Mesendoderm (in vitro differentiated cells): ENCODE results near the gene ERCC2.

Experiments
- DNase-seq: peaks from one replicate; pipeline ENCODE4 v3.0.0; 2013
- H2AK5ac ChIP-seq: 2 replicates; pipeline ENCODE4 v1.6.1; 2013; ENCODE audit warnings: low read length, inconsistent platforms
- H2BK120ac ChIP-seq: 2 replicates; pipeline ENCODE4 v1.6.1; 2013; ENCODE audit warnings: low read depth, mild to moderate bottlenecking, low read length, moderate library complexity, mixed read lengths
- H2BK15ac ChIP-seq: replicated peaks from 2 replicates; pipeline ENCODE4 v1.6.1; 2013; ENCODE audit warnings: low read depth, mild to moderate bottlenecking, moderate library complexity
- H2BK5ac ChIP-seq: 2 replicates; pipeline ENCODE4 v1.6.1; 2013; ENCODE audit warnings: low read length, inconsistent platforms
- H3K18ac ChIP-seq: 2 replicates; pipeline ENCODE4 v1.6.1; 2013; ENCODE audit warnings: mild to moderate bottlenecking, low read length, mixed read lengths
- H3K23ac ChIP-seq: one replicate; pipeline ENCODE4 v1.6.1; 2013; ENCODE audit warnings: low read length
- H3K27ac ChIP-seq: 2 replicates; pipeline ENCODE4 v1.5.1; 2013; ENCODE audit warnings: low read depth, mild to moderate bottlenecking, inconsistent platforms, low read length, moderate library complexity
- H3K27me3 ChIP-seq: 2 replicates; pipeline ENCODE4 v1.6.1; 2013; ENCODE audit warnings: low read length, control low read depth, mild to moderate bottlenecking, inconsistent platforms; ENCODE audit not compliant: insufficient read depth, poor library complexity
- H3K36me3 ChIP-seq: 2 replicates; pipeline ENCODE4 v1.6.1; 2013; ENCODE audit warnings: low read length, inconsistent platforms; ENCODE audit not compliant: control insufficient read depth, insufficient read depth
- H3K4ac ChIP-seq: one replicate; pipeline ENCODE4 v1.6.1; 2013; ENCODE audit warnings: low read depth, mild to moderate bottlenecking, low read length, moderate library complexity
- H3K4me1 ChIP-seq: 2 replicates; pipeline ENCODE4 v1.6.1; 2013; ENCODE audit warnings: low read depth, low read length, inconsistent platforms; ENCODE audit not compliant: control insufficient read depth
- H3K4me2 ChIP-seq: 2 replicates; pipeline ENCODE4 v1.6.1; 2013; ENCODE audit warnings: low read length
- H3K4me3 ChIP-seq: 2 replicates; pipeline ENCODE4 v1.5.1; 2013; ENCODE audit warnings: mild to moderate bottlenecking, low read length
- H3K56ac ChIP-seq: one replicate; pipeline ENCODE4 v1.6.1; 2013; ENCODE audit warnings: low read length
- H3K79me1 ChIP-seq: 2 replicates; pipeline ENCODE4 v1.6.1; 2013; ENCODE audit warnings: low read length, inconsistent platforms
- H3K79me2 ChIP-seq: 2 replicates; pipeline ENCODE4 v1.6.1; 2013; ENCODE audit warnings: mild to moderate bottlenecking, low read length; ENCODE audit not compliant: control insufficient read depth, insufficient read depth
- H3K9ac ChIP-seq: 2 replicates; pipeline ENCODE4 v1.6.1; 2013; ENCODE audit warnings: low read length, inconsistent platforms
- H4K5ac ChIP-seq: one replicate; pipeline ENCODE4 v1.6.1; 2013; ENCODE audit warnings: low read length
- H4K8ac ChIP-seq: one replicate; pipeline ENCODE4 v1.6.1; 2013; ENCODE audit warnings: low read depth, mild to moderate bottlenecking, control low read depth, low read length, moderate library complexity
- WGBS: extraction: QIAGEN DNeasy Blood & Tissue Kit; methylation state at CpG from one replicate; pipeline ENCODE4 v1.1.7; 2013; ENCODE audit warnings: low lambda C conversion rate, missing lambda C conversion rate; ENCODE audit not compliant: insufficient coverage; ENCODE audit errors: extremely low coverage; 5-methylcytosine and 5-hydroxymethylcytosine counted together

ERCC2 gene

DNA sequence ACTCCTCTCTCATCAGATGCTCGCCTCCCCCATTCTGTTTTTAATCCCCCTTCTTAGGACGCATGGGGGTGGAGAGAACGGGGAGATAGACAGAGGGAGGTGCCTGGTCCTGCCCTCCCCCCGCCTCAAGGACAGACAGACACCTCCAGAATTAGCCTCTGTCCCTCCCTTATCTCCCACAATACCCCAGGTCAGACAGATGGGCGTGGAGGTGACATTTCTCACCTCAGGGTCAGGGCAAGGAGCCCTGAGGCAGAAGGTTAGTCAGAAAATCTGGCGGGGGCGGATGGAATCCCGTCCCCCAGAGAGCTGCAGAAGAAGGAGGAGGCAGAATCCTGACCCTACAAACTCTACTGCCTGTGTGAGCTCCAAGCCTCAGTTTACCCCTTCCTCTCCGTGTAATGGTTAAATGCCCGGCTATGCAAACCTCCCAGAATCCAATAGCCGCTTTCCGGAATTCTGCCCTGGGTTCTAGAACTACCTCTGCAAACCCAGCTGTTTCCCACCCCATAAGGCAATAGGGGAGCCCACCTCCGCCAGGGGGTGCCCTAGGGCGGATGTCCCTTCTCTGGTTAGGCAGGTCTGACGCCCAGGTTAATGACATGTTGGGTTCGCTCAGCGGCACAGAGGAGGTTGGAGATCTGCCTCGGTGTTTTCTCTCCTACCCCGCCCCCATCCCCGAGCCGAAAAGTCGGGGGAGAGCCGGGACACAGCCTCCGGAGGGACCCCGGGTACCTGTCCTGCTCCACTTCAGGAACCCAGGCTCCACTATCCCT lies 33.6 kb upstream of the ERCC2 start:
- peak; percentile 95 for DNase-seq
- H2BK5ac ChIP-seq, result peak overlapping the region; percentile 76
- peak overlapping the region; percentile 91 for H3K9ac ChIP-seq
- WGBS, result no CpG with 5 or more reads among the region's 25 CpGs
- H2AK5ac ChIP-seq, result no peak overlapping the region
- H3K27me3 ChIP-seq, result no peaks in the 10 kb centered on the region
- H3K4me1 ChIP-seq, result peaks cover 9% of the 10 kb centered on the region
- H3K23ac ChIP-seq, result peak overlapping the region; percentile 94
- no peak overlapping the region for H2BK120ac ChIP-seq
- H4K8ac ChIP-seq, result no peak overlapping the region
- no peaks in the 10 kb centered on the region for H3K36me3 ChIP-seq
- peak overlapping the region; percentile 85 for H3K4me2 ChIP-seq
- H3K18ac ChIP-seq, result peak overlapping the region; percentile 81
- H2BK15ac ChIP-seq, result no peak overlapping the region
- H3K79me1 ChIP-seq, result peaks cover 18% of the 10 kb centered on the region
- peak overlapping the region; percentile 71 for H3K4me3 ChIP-seq
- peak overlapping the region; percentile 89 for H3K56ac ChIP-seq
- H3K4ac ChIP-seq, result peak overlapping the region; percentile 61
- peak overlapping the region; percentile 69 for H3K27ac ChIP-seq
- peaks cover 9% of the 10 kb centered on the region for H3K79me2 ChIP-seq
- no peak overlapping the region for H4K5ac ChIP-seq

- no CpG with 5 or more reads among the region's 4 CpGs for WGBS
- Histone ChIP-seq H3K56ac (peak overlapping the region; percentile 83), H2BK15ac (peak overlapping the region; percentile 80), H2BK5ac (peak overlapping the region; percentile 29), H3K4me2 (peak overlapping the region; percentile 85), H3K4me1 (peaks cover 9% of the 10 kb centered on the region), H3K4me3 (no peak overlapping the region), H4K5ac (no peak overlapping the region), H3K27me3 (no peaks in the 10 kb centered on the region), H3K27ac (peak overlapping the region; percentile 69), H3K9ac (peak overlapping the region; percentile 53), H3K4ac (peak overlapping the region; percentile 63), H3K79me2 (peaks cover 9% of the 10 kb centered on the region), H3K23ac (peak overlapping the region; percentile 37), H3K18ac (peak overlapping the region; percentile 43), H3K79me1 (peaks cover 17% of the 10 kb centered on the region), H2AK5ac (no peak overlapping the region), H4K8ac (no peak overlapping the region), H2BK120ac (peak overlapping the region; percentile 29), H3K36me3 (no peaks in the 10 kb centered on the region)
- no peak for DNase-seq
Measured at GRCh38 chr19:45403272-45403671, 32.9 kb upstream of the ERCC2 start.

GRCh38 chr19:45402298-45403061 lies 32.1 kb upstream of the ERCC2 start:
- peak overlapping the region; percentile 6 for H3K4ac ChIP-seq
- no peak overlapping the region for H4K5ac ChIP-seq
- peak overlapping the region; percentile 65 for H3K18ac ChIP-seq
- peak; percentile 92 for DNase-seq
- H4K8ac ChIP-seq, result no peak overlapping the region
- H3K9ac ChIP-seq, result peak overlapping the region; percentile 8
- no CpG with 5 or more reads among the region's 40 CpGs for WGBS
- H3K56ac ChIP-seq, result peak overlapping the region; percentile 65
- H3K36me3 ChIP-seq, result no peaks in the 10 kb centered on the region
- peaks cover 8% of the 10 kb centered on the region for H3K79me2 ChIP-seq
- no peak overlapping the region for H2BK15ac ChIP-seq
- no peak overlapping the region for H3K4me2 ChIP-seq
- H3K79me1 ChIP-seq, result peaks cover 15% of the 10 kb centered on the region
- no peaks in the 10 kb centered on the region for H3K27me3 ChIP-seq
- peaks cover 9% of the 10 kb centered on the region for H3K4me1 ChIP-seq
- no peak overlapping the region for H2BK120ac ChIP-seq
- peak overlapping the region; percentile 68 for H2AK5ac ChIP-seq
- H2BK5ac ChIP-seq, result no peak overlapping the region
- peak overlapping the region; percentile 3 for H3K27ac ChIP-seq
- no peak overlapping the region for H3K4me3 ChIP-seq
- no peak overlapping the region for H3K23ac ChIP-seq

DNA sequence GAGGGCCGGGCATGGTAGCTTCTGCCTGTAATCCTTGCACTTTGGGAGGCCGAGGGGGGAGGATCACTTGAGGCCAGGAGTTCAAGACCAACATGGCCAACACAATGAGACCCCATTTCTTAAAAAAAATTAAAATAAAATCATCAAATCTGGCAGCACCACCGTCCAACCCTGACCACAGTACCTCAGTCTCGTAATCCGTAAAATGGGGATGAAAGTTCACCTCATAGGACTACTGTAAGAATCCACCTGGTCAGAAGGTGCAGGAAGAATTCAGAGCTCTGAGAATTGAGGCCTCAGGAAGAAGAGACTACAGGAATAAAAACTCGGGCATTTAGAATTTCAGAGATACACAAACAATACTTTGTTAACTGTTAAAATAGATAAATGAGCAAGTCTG lies 31.4 kb upstream of the ERCC2 start:
- no CpG with 5 or more reads among the region's 6 CpGs for WGBS
- DNase-seq, result no peak
- Histone ChIP-seq H3K79me1 (peaks cover 12% of the 10 kb centered on the region), H3K4me3 (no peak overlapping the region), H3K23ac (no peak overlapping the region), H3K18ac (no peak overlapping the region), H4K8ac (no peak overlapping the region), H2AK5ac (no peak overlapping the region), H2BK5ac (no peak overlapping the region), H3K56ac (peak overlapping the region; percentile 65), H3K9ac (no peak overlapping the region), H3K27me3 (no peaks in the 10 kb centered on the region), H2BK15ac (no peak overlapping the region), H3K36me3 (no peaks in the 10 kb centered on the region), H3K4me2 (no peak overlapping the region), H3K4me1 (peaks cover 9% of the 10 kb centered on the region), H4K5ac (no peak overlapping the region), H3K4ac (no peak overlapping the region), H3K27ac (no peak overlapping the region), H2BK120ac (no peak overlapping the region), H3K79me2 (peaks cover 2% of the 10 kb centered on the region)

DNA sequence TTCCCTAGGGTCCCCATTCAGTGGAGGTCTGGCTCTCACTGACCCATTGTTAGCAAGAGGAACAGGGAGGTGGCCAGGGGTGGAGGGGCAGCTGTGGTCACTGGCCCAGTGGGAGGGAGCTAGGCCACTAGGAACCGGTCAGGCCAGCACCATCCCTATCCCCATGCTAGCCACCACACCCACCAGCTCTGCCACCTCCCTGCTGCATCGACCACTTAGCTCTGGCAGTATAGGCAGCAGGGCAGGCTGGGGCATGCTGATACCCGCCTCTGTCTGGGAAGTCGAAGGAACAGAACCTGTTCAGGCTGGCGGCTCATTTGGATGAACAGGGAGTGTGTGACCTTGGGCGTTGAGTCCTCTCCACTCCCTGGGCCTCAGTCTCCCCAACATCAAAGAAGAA lies 29.8 kb upstream of the ERCC2 start:
- Histone ChIP-seq H2AK5ac (no peak overlapping the region), H2BK15ac (no peak overlapping the region), H3K27ac (no peak overlapping the region), H2BK5ac (no peak overlapping the region), H3K4me3 (no peak overlapping the region), H3K56ac (no peak overlapping the region), H3K18ac (no peak overlapping the region), H3K79me1 (peaks cover 9% of the 10 kb centered on the region), H4K5ac (no peak overlapping the region), H3K4ac (no peak overlapping the region), H2BK120ac (no peak overlapping the region), H3K36me3 (no peaks in the 10 kb centered on the region), H3K23ac (no peak overlapping the region), H3K4me2 (no peak overlapping the region), H4K8ac (no peak overlapping the region), H3K9ac (no peak overlapping the region), H3K79me2 (no peaks in the 10 kb centered on the region), H3K27me3 (no peaks in the 10 kb centered on the region), H3K4me1 (peaks cover 9% of the 10 kb centered on the region)
- DNase-seq, result no peak
- WGBS, result no CpG with 5 or more reads among the region's 6 CpGs
